K562 (cell line): ENCODE data around the gene DACT1. TPM values are rescaled to one million over a fixed set of nuclear protein-coding genes. Genes with fewer than 3 reads are reported as not detected.

Experiments used
- ATAC-seq: fragments of 200-7000 bp; cut with Tn5 transposase; 3 replicates; pipeline ENCODE4 v1.9.1; 2020; ENCODE audit warnings: moderate library complexity
- BruUV-seq: library from RNA; stranded (reverse); fragments of 400-500 nt; replicated peaks from 2 replicates; lab custom pipeline; 2021; lab: Mats Ljungman, UMichigan
- CTCF ChIA-PET: fragments of 300-600 bp; formaldehyde crosslinking; extraction: SDS; loops from one replicate; lab custom pipeline; 2021; ENCODE audit warnings: low intra/inter-chr PET ratio; lab: Yijun Ruan, JAX
- POLR2A ChIA-PET: fragments of 300-600, 350-650 bp; sonication (Branson Sonifier 250); formaldehyde crosslinking; extraction: SDS; loops from one replicate; lab custom pipeline; 2021; ENCODE audit warnings: antibody characterized with exemption, inconsistent platforms; lab: Yijun Ruan, JAX
- DNase-seq, 4 experiments: peaks; one replicate each; pipeline versions ENCODE4 v3.0.0 to v3.0.0-alpha.2; 2011 to 2018; ENCODE audit warnings: low spot score in 3 of 4, mixed read lengths in 3 of 4; ENCODE audit errors: extremely low read depth in 1 of 4
- FAIRE-seq: peaks from 2 replicates; lab custom pipeline; 2011; peaks lifted over from hg19 to GRCh38; lab: Jason Lieb, UNC
- H2AFZ ChIP-seq: 2 replicates; pipeline ENCODE4 v1.6.0; 2011; ENCODE audit warnings: low read depth, low read length, control low read depth, inconsistent platforms
- H3K27ac ChIP-seq: fragments of 200-600 bp; 3 replicates; pipeline ENCODE4 v1.8.0; 2011; ENCODE audit warnings: low read depth, mild to moderate bottlenecking, control low read depth, inconsistent platforms, low read length, moderate library complexity, mixed read lengths; ENCODE audit errors: extremely low read depth
- H3K27me3 ChIP-seq, 2 experiments: fragments of 300-600 bp in 1 of 2; 2 replicates in 1 of 2; 3 replicates in 1 of 2; pipeline versions ENCODE4 v1.6.0 to v1.8.0; 2011; ENCODE audit warnings: inconsistent platforms in 2 of 2, low read length in 2 of 2, mild to moderate bottlenecking in 1 of 2, mixed read lengths in 1 of 2, moderate library complexity in 1 of 2; ENCODE audit not compliant: control insufficient read depth in 2 of 2, insufficient read depth in 2 of 2
- H3K36me3 ChIP-seq: fragments of 300-600 bp; 3 replicates; pipeline ENCODE4 v1.8.0; 2011; ENCODE audit warnings: mild to moderate bottlenecking, low read length, inconsistent platforms; ENCODE audit not compliant: control insufficient read depth, insufficient read depth
- H3K4me1 ChIP-seq, 2 experiments: fragments of 200-600 bp in 1 of 2; replicated peaks in 1 of 2; 2 replicates in 1 of 2; 3 replicates in 1 of 2; pipeline versions ENCODE4 v1.5.1 to v1.8.0; 2011; ENCODE audit warnings: inconsistent platforms in 2 of 2, low read length in 2 of 2, mild to moderate bottlenecking in 1 of 2, mixed read lengths in 1 of 2, moderate library complexity in 1 of 2; ENCODE audit not compliant: control insufficient read depth in 2 of 2, insufficient read depth in 2 of 2
- H3K4me2 ChIP-seq: 2 replicates; pipeline ENCODE4 v1.6.1; 2011; ENCODE audit warnings: low read length, control low read depth, inconsistent platforms, mixed read lengths; ENCODE audit not compliant: insufficient read depth
- H3K4me3 ChIP-seq: fragments of 200-600 bp; sonication (generic), shearing (Covaris generic); 2 replicates; pipeline ENCODE4 v1.5.1; 2016; ENCODE audit warnings: control low read depth, inconsistent platforms
- H3K79me2 ChIP-seq: fragments of 200-600 bp; 3 replicates; pipeline ENCODE4 v1.8.0; 2011; ENCODE audit warnings: low read length, inconsistent platforms; ENCODE audit not compliant: control insufficient read depth, insufficient read depth
- H3K9ac ChIP-seq, 2 experiments: 2 replicates each; pipeline versions ENCODE4 v1.6.0 to v1.6.1; 2011; ENCODE audit warnings: low read depth in 2 of 2, low read length in 2 of 2, control low read depth in 1 of 2, inconsistent platforms in 1 of 2, mild to moderate bottlenecking in 1 of 2, mixed read lengths in 1 of 2; ENCODE audit not compliant: insufficient read depth in 1 of 2
- H3K9me1 ChIP-seq: one replicate; pipeline ENCODE4 v1.6.0; 2011; ENCODE audit warnings: inconsistent platforms, mild to moderate bottlenecking, low read length, moderate library complexity; ENCODE audit not compliant: control insufficient read depth, insufficient read depth
- H3K9me3 ChIP-seq: replicated peaks from 2 replicates; pipeline ENCODE4 v1.5.1; 2011; ENCODE audit warnings: low read depth, low read length, inconsistent platforms; ENCODE audit not compliant: control insufficient read depth, insufficient read depth
- H4K20me1 ChIP-seq: replicated peaks from 2 replicates; pipeline ENCODE4 v1.6.1; 2011; ENCODE audit warnings: low read length, inconsistent platforms, mixed read lengths; ENCODE audit not compliant: control insufficient read depth, insufficient read depth
- GTF2A2 ChIP-seq: IDR thresholded peaks from 2 replicates; pipeline ENCODE4 v1.6.1; 2016; ENCODE audit warnings: mild to moderate bottlenecking, missing genetic modification characterization, missing compliant biosample characterization
- PATZ1 ChIP-seq: fragments of 250-450 bp; sonication (Bioruptor Pico); IDR thresholded peaks from 2 replicates; pipeline ENCODE4 v1.5.0; 2020; ENCODE audit warnings: mild to moderate bottlenecking, borderline replicate concordance
- WGBS: fragments of 100-300 bp; shearing (Covaris generic); methylation state at CpG from one replicate; pipeline ENCODE4 v1.1.6; 2016; ENCODE audit warnings: low coverage, mixed read lengths; ENCODE audit not compliant: insufficient coverage; ENCODE audit errors: missing lambda C conversion rate; 5-methylcytosine and 5-hydroxymethylcytosine counted together
- in situ Hi-C: fragments of 300-500 bp; cut with MboI; formaldehyde crosslinking; loops from 4 replicates; pipeline ENCODE4 v1.15.0; 2018; ENCODE audit warnings: inconsistent platforms, mixed read lengths
- intact Hi-C: fragments of 100-400 bp; cut with micrococcal nuclease; formaldehyde crosslinking; loops from 2 replicates; pipeline ENCODE4 v1.14.2; 2022
- polyA plus RNA-seq, 8 experiments: library from polyadenylated mRNA; depleted of rRNA in 4 of 8; stranded (reverse) in 5 of 8; unstranded in 3 of 8; fragments of >200 nt; fragmentation: Nextera tagmentation in 2 of 8; fragmentation: Illumina TruSeq in 1 of 8; extraction: Ambion mirVana in 2 of 8; extraction: Trizol in 1 of 8; gene quantifications; 2 replicates each; pipeline versions ENCODE4 v1.2.1 to v1.2.3, GENCODE V29; 2011 to 2014; ENCODE audit warnings: inconsistent platforms in 1 of 8, missing spikeins in 1 of 8
- total RNA-seq, 7 experiments: library from RNA; depleted of rRNA in 6 of 7; stranded (reverse); fragments of >200 nt in 6 of 7; fragmentation: Illumina TruSeq in 2 of 7; extraction: Trizol in 2 of 7; gene quantifications; 2 replicates each; pipeline versions ENCODE4 v1.2.1 to v1.2.3, GENCODE V29; 2011 to 2021; ENCODE audit warnings: low replicate concordance in 1 of 7
- TF ChIP-seq, protein P1 (sequence below): fragments of 450-650 bp; IDR thresholded peaks from 2 replicates; pipeline ENCODE4 v1.6.1; 2016; ENCODE audit warnings: missing biosample characterization, missing genetic modification characterization

The DACT1 gene
- total and polyA plus RNA-seq, 9 of the 15 experiments (the other 6 are each of a cell fraction or from before 2014, with no cell fraction given): 0.07 to 0.30 (median 0.13) TPM

GRCh38 chr14:58665773-58666500 lies 28.2 kb downstream of the DACT1 start:
- Histone ChIP-seq H3K79me2 (no peaks in the 10 kb centered on the region), H3K27ac (no peak overlapping the region), H3K27me3 (peaks cover 0 to 6% of the 10 kb centered on the region in 2 experiments; a peak in 1 of 5 replicates), H3K9me3 (no peaks in the 10 kb centered on the region), H3K4me1 (no peaks in the 10 kb centered on the region)
- CTCF ChIA-PET: no interaction called here
- 0% methylated on average over 3 of the region's 3 CpGs for WGBS
- BruUV-seq: no TSS peak
- FAIRE-seq: no peak
- ATAC-seq: no peak
- TF ChIP-seq PATZ1 (CRISPR knock-in tag): no peak
- TF ChIP-seq, all 486 proteins: peak for 0
- Histone ChIP-seq H3K4me2 (no peak overlapping the region), H3K9ac (no peak overlapping the region), H3K36me3 (no peaks in the 10 kb centered on the region), H4K20me1 (no peaks in the 10 kb centered on the region), H3K4me3 (no peak overlapping the region), H2AFZ (no peak overlapping the region), H3K9me1 (no peaks in the 10 kb centered on the region)
- intact Hi-C loops: no loop called here
- in situ Hi-C loops: no loop called here
- POLR2A ChIA-PET: no interaction called here
- DNase-seq: no peak

- TF ChIP-seq GTF2A2 (tag): no peak
- TF ChIP-seq, protein P1, sequence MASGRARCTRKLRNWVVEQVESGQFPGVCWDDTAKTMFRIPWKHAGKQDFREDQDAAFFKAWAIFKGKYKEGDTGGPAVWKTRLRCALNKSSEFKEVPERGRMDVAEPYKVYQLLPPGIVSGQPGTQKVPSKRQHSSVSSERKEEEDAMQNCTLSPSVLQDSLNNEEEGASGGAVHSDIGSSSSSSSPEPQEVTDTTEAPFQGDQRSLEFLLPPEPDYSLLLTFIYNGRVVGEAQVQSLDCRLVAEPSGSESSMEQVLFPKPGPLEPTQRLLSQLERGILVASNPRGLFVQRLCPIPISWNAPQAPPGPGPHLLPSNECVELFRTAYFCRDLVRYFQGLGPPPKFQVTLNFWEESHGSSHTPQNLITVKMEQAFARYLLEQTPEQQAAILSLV: no peak
- POLR2A ChIA-PET: no interaction called here
- no peaks in the 10 kb centered on the region for H3K4me1 ChIP-seq
- intact Hi-C loops: no loop called here
- no peak overlapping the region for H3K27ac ChIP-seq
- BruUV-seq: no TSS peak
- no peaks in the 10 kb centered on the region for H3K79me2 ChIP-seq
- CTCF ChIA-PET: no interaction called here
- no peak overlapping the region for H3K9ac ChIP-seq
- DNase-seq: no peak
- H3K27me3 ChIP-seq: peaks cover 0 to 6% of the 10 kb centered on the region in 2 experiments; a peak in 1 of 5 replicates
- H3K9me3 ChIP-seq: no peaks in the 10 kb centered on the region
- FAIRE-seq: no peak
- H3K36me3 ChIP-seq: no peaks in the 10 kb centered on the region
- no peaks in the 10 kb centered on the region for H4K20me1 ChIP-seq
- H3K9me1 ChIP-seq: no peaks in the 10 kb centered on the region
- ATAC-seq: no peak
- no peak overlapping the region for H3K4me2 ChIP-seq
- in situ Hi-C loops: no loop called here
- H2AFZ ChIP-seq: no peak overlapping the region
- H3K4me3 ChIP-seq: no peak overlapping the region
Measured at GRCh38 chr14:58666737-58667136, 29.0 kb downstream of the DACT1 start.
